Neural cell (in vitro differentiated cells): ENCODE data around the gene TMEM238L.

Experiments used
- CTCF ChIP-seq: fragments of 450-650 bp; IDR thresholded peaks from 2 replicates; pipeline ENCODE4 v1.5.1; 2014; ENCODE audit warnings: antibody characterized with exemption, mild to moderate bottlenecking, moderate library complexity; ENCODE audit not compliant: poor library complexity, severe bottlenecking
- RAD21 ChIP-seq: fragments of 450-650 bp; conservative IDR thresholded peaks from 2 replicates; pipeline ENCODE4 v1.6.1; 2014; ENCODE audit warnings: antibody characterized with exemption, mild to moderate bottlenecking, moderate library complexity

- TF ChIP-seq CTCF (no peak), RAD21 (no peak)
These were observed 24.3 kb downstream of the TMEM238L start for GRCh38 chr17:10779609-10780008.
